ENCODE data around the gene SMIM21. TPM values are rescaled to one million over a fixed set of nuclear protein-coding genes. Genes with fewer than 3 reads are reported as not detected.

The SMIM21 gene
- total RNA-seq, 1 donor from 2014 or later = not detected

GRCh38 chr18:75455249-75456198 is 28.0 kb upstream of the SMIM21 start:
- Histone ChIP-seq H3K27me3 (ENCODE audit: control insufficient read depth, insufficient read depth, low read length) (no peaks in the 10 kb centered on the region), H3K36me3 (ENCODE audit: control insufficient read depth, insufficient read depth, low read length) (no peaks in the 10 kb centered on the region), H3K4me3 (ENCODE audit: low read depth, low read length) (peak overlapping the region; percentile 28)
- FAIRE-seq = no peak
- no peak for DNase-seq (ENCODE audit: low read depth)
- TF ChIP-seq CTCF (IDR thresholded peaks at IDR 0.05; ENCODE audit: insufficient read depth, low read length, severe bottlenecking) = no peak

- Histone ChIP-seq H3K27me3 (ENCODE audit: control insufficient read depth, insufficient read depth, low read length) (no peaks in the 10 kb centered on the region), H3K36me3 (ENCODE audit: control insufficient read depth, insufficient read depth, low read length) (no peaks in the 10 kb centered on the region), H3K4me3 (ENCODE audit: low read depth, low read length) (no peak overlapping the region)
- FAIRE-seq (no peak), DNase-seq (ENCODE audit: low read depth) (no peak)
- TF ChIP-seq CTCF (IDR thresholded peaks at IDR 0.05; ENCODE audit: insufficient read depth, low read length, severe bottlenecking) = no peak
These were observed 26.7 kb upstream of the SMIM21 start for GRCh38 chr18:75454022-75454795.

GRCh38 chr18:75450906-75451305 is 23.4 kb upstream of the SMIM21 start:
- no peak for DNase-seq (ENCODE audit: low read depth)
- H3K27me3 ChIP-seq (ENCODE audit: control insufficient read depth, insufficient read depth, low read length) = no peaks in the 10 kb centered on the region
- FAIRE-seq = no peak
- no peak overlapping the region for H3K4me3 ChIP-seq (ENCODE audit: low read depth, low read length)
- no peak for TF ChIP-seq CTCF (IDR thresholded peaks at IDR 0.05; ENCODE audit: insufficient read depth, low read length, severe bottlenecking)
- no peaks in the 10 kb centered on the region for H3K36me3 ChIP-seq (ENCODE audit: control insufficient read depth, insufficient read depth, low read length)

- Histone ChIP-seq H3K36me3 (ENCODE audit: control insufficient read depth, insufficient read depth, low read length) (no peaks in the 10 kb centered on the region), H3K4me3 (ENCODE audit: low read depth, low read length) (no peak overlapping the region), H3K27me3 (ENCODE audit: control insufficient read depth, insufficient read depth, low read length) (peaks cover 2% of the 10 kb centered on the region)
- FAIRE-seq (no peak), DNase-seq (ENCODE audit: low read depth) (no peak)
- no peak for TF ChIP-seq CTCF (IDR thresholded peaks at IDR 0.05; ENCODE audit: insufficient read depth, low read length, severe bottlenecking)
These were observed 14.4 kb upstream of the SMIM21 start for GRCh38 chr18:75441896-75442295.

- Histone ChIP-seq H3K4me3 (ENCODE audit: low read depth, low read length) (no peak overlapping the region), H3K36me3 (ENCODE audit: control insufficient read depth, insufficient read depth, low read length) (no peaks in the 10 kb centered on the region), H3K27me3 (ENCODE audit: control insufficient read depth, insufficient read depth, low read length) (peaks cover 2% of the 10 kb centered on the region)
- TF ChIP-seq CTCF (IDR thresholded peaks at IDR 0.05; ENCODE audit: insufficient read depth, low read length, severe bottlenecking) = no peak
- DNase-seq (ENCODE audit: low read depth) (no peak), FAIRE-seq (no peak)
These were observed 11.8 kb upstream of the SMIM21 start for GRCh38 chr18:75439348-75439747.
